NT2/D1 (cell line): ENCODE results near the gene RAB3GAP1.

Source experiments
- DNase-seq: peaks from one replicate; pipeline ENCODE4 v3.0.0-alpha.2; 2011; ENCODE audit warnings: low read depth, low spot score
- H3K27me3 ChIP-seq: 2 replicates; pipeline ENCODE4 v1.6.0; 2011; ENCODE audit warnings: mild to moderate bottlenecking; ENCODE audit not compliant: insufficient read length, insufficient read depth
- H3K36me3 ChIP-seq: 2 replicates; pipeline ENCODE4 v1.6.1; 2011; ENCODE audit warnings: mild to moderate bottlenecking, low read length, mixed read lengths; ENCODE audit not compliant: insufficient read depth, insufficient read length
- H3K4me1 ChIP-seq: 2 replicates; pipeline ENCODE4 v1.5.1; 2011; ENCODE audit not compliant: insufficient read depth, insufficient read length
- H3K4me3 ChIP-seq: 2 replicates; pipeline ENCODE4 v1.5.1; 2011; ENCODE audit warnings: low read depth; ENCODE audit not compliant: insufficient read length
- H3K9ac ChIP-seq: 2 replicates; pipeline ENCODE4 v1.6.0; 2011; ENCODE audit warnings: low read depth; ENCODE audit not compliant: insufficient read length
- H3K9me3 ChIP-seq: 2 replicates; pipeline ENCODE4 v1.5.1; 2011; ENCODE audit warnings: mild to moderate bottlenecking, low read length; ENCODE audit not compliant: insufficient read depth
- SUZ12 ChIP-seq: IDR thresholded peaks from 2 replicates; pipeline ENCODE4 v1.6.1; 2011; ENCODE audit not compliant: insufficient read length, insufficient read depth; ENCODE audit errors: extremely low read depth
- YY1 ChIP-seq: IDR thresholded peaks from 2 replicates; pipeline ENCODE4 v1.6.1; 2011; ENCODE audit not compliant: insufficient read length, insufficient read depth
- ZNF274 ChIP-seq: IDR thresholded peaks from 2 replicates; pipeline ENCODE4 v1.6.1; 2011; ENCODE audit warnings: mild to moderate bottlenecking, low read depth, low read length

Gene RAB3GAP1

GRCh38 chr2:135190799-135191198 lies 138.7 kb downstream of the RAB3GAP1 start:
- H3K4me1 ChIP-seq: no peaks in the 10 kb centered on the region
- no peak overlapping the region for H3K9ac ChIP-seq
- no peak overlapping the region for H3K4me3 ChIP-seq
- H3K36me3 ChIP-seq: no peaks in the 10 kb centered on the region
- H3K9me3 ChIP-seq: no peaks in the 10 kb centered on the region; the same call in 1 of the 2 replicates
- DNase-seq: no peak
- TF ChIP-seq ZNF274 (no peak), SUZ12 (no peak), YY1 (no peak)
- no peaks in the 10 kb centered on the region for H3K27me3 ChIP-seq

DNA sequence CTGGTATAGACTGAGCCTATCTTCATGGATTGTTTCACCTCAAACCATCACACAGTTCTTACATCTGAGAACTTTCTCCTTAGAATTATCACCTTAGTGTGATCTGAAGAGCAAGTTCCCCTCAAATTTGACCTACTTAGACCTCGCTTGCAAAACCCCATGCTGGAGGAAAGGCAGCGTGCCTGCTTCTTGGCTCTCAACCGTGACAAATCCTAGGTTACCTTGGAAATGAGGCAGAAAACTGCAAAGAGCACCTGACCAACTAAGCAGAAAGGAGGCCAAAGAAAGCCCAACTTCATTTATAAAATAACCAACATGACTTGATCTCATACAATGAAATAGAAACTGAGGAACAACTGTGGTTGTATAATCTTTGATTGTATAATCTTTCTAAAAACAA lies 146.4 kb downstream of the RAB3GAP1 start:
- Histone ChIP-seq H3K4me3 (no peak overlapping the region), H3K9ac (no peak overlapping the region), H3K4me1 (no peaks in the 10 kb centered on the region), H3K36me3 (peaks cover 4% of the 10 kb centered on the region), H3K9me3 (no peaks in the 10 kb centered on the region; the same call in 1 of the 2 replicates), H3K27me3 (no peaks in the 10 kb centered on the region)
- TF ChIP-seq ZNF274: no peak
- no peak for TF ChIP-seq SUZ12
- TF ChIP-seq YY1: no peak
- DNase-seq: no peak

GRCh38 chr2:135202751-135203150 lies 150.7 kb downstream of the RAB3GAP1 start:
- no peak for DNase-seq

GRCh38 chr2:135203944-135204343 lies 151.9 kb downstream of the RAB3GAP1 start:
- Histone ChIP-seq H3K27me3 (no peaks in the 10 kb centered on the region), H3K36me3 (peaks cover 6% of the 10 kb centered on the region), H3K4me3 (no peak overlapping the region), H3K4me1 (no peaks in the 10 kb centered on the region), H3K9me3 (no peaks in the 10 kb centered on the region), H3K9ac (no peak overlapping the region)
- TF ChIP-seq SUZ12: no peak
- no peak for TF ChIP-seq YY1
- no peak for TF ChIP-seq ZNF274
- no peak for DNase-seq

More at GRCh38 chr2:135202751-135203150, 150.7 kb downstream of the RAB3GAP1 start:
- no peak overlapping the region for H3K9ac ChIP-seq
- H3K9me3 ChIP-seq: no peaks in the 10 kb centered on the region
- no peaks in the 10 kb centered on the region for H3K27me3 ChIP-seq
- TF ChIP-seq SUZ12 (no peak), YY1 (no peak), ZNF274 (no peak)
- H3K4me3 ChIP-seq: no peak overlapping the region
- peaks cover 6% of the 10 kb centered on the region for H3K36me3 ChIP-seq
- H3K4me1 ChIP-seq: no peaks in the 10 kb centered on the region

DNA sequence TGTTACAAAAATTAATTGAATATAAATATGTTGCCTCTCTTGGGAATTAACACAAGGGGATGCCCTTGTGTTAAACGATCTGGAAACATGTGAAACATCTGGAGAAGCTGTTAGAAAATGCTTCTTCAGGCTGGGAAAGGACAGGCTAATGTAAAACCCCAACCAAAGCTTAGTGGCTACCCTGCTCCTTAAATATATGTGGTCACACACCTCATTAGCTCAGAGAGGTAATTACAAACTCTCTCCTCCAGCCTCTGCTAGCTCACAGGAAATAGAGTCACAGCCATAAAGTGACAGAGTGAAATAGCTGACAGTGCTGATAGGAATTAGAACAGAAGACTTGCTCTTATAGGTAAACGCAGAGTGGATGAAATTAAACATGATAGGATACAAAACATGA lies 155.9 kb downstream of the RAB3GAP1 start:
- TF ChIP-seq ZNF274 (no peak), YY1 (no peak), SUZ12 (no peak)
- no peak for DNase-seq

GRCh38 chr2:135212757-135213156 lies 160.7 kb downstream of the RAB3GAP1 start:
- no peak for TF ChIP-seq SUZ12
- TF ChIP-seq YY1: no peak
- TF ChIP-seq ZNF274: no peak
- H3K4me1 ChIP-seq: no peaks in the 10 kb centered on the region
- H3K9me3 ChIP-seq: no peaks in the 10 kb centered on the region
- no peak overlapping the region for H3K4me3 ChIP-seq
- DNase-seq: peak; percentile 72
- H3K36me3 ChIP-seq: no peaks in the 10 kb centered on the region
- H3K27me3 ChIP-seq: no peaks in the 10 kb centered on the region
- H3K9ac ChIP-seq: no peak overlapping the region

More for the DNA sequence above, 155.9 kb downstream of the RAB3GAP1 start:
- no peaks in the 10 kb centered on the region for H3K9me3 ChIP-seq
- H3K27me3 ChIP-seq: no peaks in the 10 kb centered on the region
- H3K4me3 ChIP-seq: no peak overlapping the region
- H3K4me1 ChIP-seq: no peaks in the 10 kb centered on the region
- H3K36me3 ChIP-seq: peaks cover 2% of the 10 kb centered on the region
- H3K9ac ChIP-seq: no peak overlapping the region

GRCh38 chr2:135218426-135218825 lies 166.3 kb downstream of the RAB3GAP1 start:
- TF ChIP-seq SUZ12: no peak
- no peak for TF ChIP-seq YY1
- TF ChIP-seq ZNF274: no peak
- H3K9ac ChIP-seq: no peak overlapping the region
- no peaks in the 10 kb centered on the region for H3K9me3 ChIP-seq
- no peaks in the 10 kb centered on the region for H3K36me3 ChIP-seq
- H3K4me1 ChIP-seq: no peaks in the 10 kb centered on the region
- H3K27me3 ChIP-seq: no peaks in the 10 kb centered on the region
- no peak for DNase-seq
- no peak overlapping the region for H3K4me3 ChIP-seq
